Fibroblast of the conjunctiva (primary cell): ENCODE results near the gene FAM227B.

Experiments used
- DNase-seq: peaks from one replicate; pipeline ENCODE4 v3.0.0-alpha.2; 2010; ENCODE audit warnings: low read depth

FAM227B gene

GRCh38 chr15:49290191-49290590 is 330.4 kb downstream of the FAM227B start:
- no peak for DNase-seq

- no peak for DNase-seq
These were observed 332.2 kb downstream of the FAM227B start for GRCh38 chr15:49288391-49288790.

- no peak for DNase-seq
These were observed 333.1 kb downstream of the FAM227B start for GRCh38 chr15:49287481-49287880.

- no peak for DNase-seq
These were observed 333.8 kb downstream of the FAM227B start for GRCh38 chr15:49286649-49287404.

- DNase-seq: no peak
These were observed 338.3 kb downstream of the FAM227B start for GRCh38 chr15:49282366-49282765.

- no peak for DNase-seq
These were observed 340.8 kb downstream of the FAM227B start for GRCh38 chr15:49279521-49280456.

GRCh38 chr15:49278751-49279150 is 341.9 kb downstream of the FAM227B start:
- no peak for DNase-seq
